Measurements from ENCODE around the gene NAT8. TPM values are rescaled to one million over a fixed set of nuclear protein-coding genes. Genes with fewer than 3 reads are reported as not detected.
"Not testable (repeated sequence)": the region's sequence is repeated elsewhere in the genome, so short reads cannot be mapped to it uniquely, and the experiment has no call there.

The NAT8 gene
- total RNA-seq, 1 experiment from 2014 or later, result not detected

DNA sequence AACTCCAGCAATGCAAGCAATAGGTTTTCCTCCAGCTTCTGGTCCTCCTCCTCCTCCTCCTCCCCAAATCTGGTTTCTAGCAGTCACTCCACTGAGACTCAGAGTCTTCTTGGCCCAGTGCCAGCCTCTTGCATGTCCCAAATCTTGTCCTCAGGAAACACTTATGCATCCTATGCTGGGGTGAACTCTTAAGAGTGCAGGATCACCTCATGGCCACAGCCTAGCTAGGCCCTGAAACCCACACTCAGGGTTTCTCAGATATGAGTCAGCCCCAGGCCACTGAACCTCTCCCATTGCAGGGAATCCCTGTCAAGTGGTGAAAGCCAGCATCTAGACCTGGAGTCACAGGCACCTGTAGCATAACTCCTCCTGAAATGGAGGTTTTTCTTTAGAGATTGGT, 18.2 kb downstream of the NAT8 start:
- intact Hi-C loops (cut with micrococcal nuclease; ENCODE audit: unreplicated experiment); DNase-seq; H3K4me1 ChIP-seq; CTCF ChIA-PET; H3K9me3 Mint-ChIP-seq (ENCODE audit: unreplicated experiment); BruUV-seq (replicated peaks); H3K36me3 ChIP-seq (ENCODE audit: control insufficient read depth, insufficient read depth, low read length); H3K27me3 ChIP-seq (replicated peaks; ENCODE audit: control insufficient read depth, insufficient read depth, low read length); H3K4me3 ChIP-seq (ENCODE audit: low read depth, low read length); H3K4me1 Mint-ChIP-seq (ENCODE audit: low read depth, unreplicated experiment); H3K27me3 Mint-ChIP-seq (ENCODE audit: insufficient read depth, unreplicated experiment); H3K9me3 ChIP-seq; H3K4me3 Mint-ChIP-seq (ENCODE audit: unreplicated experiment); H3K36me3 Mint-ChIP-seq (ENCODE audit: insufficient read depth, unreplicated experiment); POLR2A ChIA-PET; H3K27ac Mint-ChIP-seq (ENCODE audit: unreplicated experiment): not testable (repeated sequence)

- H3K4me3 ChIP-seq (ENCODE audit: low read depth, low read length); H3K36me3 ChIP-seq (ENCODE audit: control insufficient read depth, insufficient read depth, low read length); H3K4me1 Mint-ChIP-seq (ENCODE audit: low read depth, unreplicated experiment); intact Hi-C loops (cut with micrococcal nuclease; ENCODE audit: unreplicated experiment); H3K9me3 ChIP-seq; DNase-seq; CTCF ChIA-PET; H3K27ac Mint-ChIP-seq (ENCODE audit: unreplicated experiment); H3K27me3 ChIP-seq (replicated peaks; ENCODE audit: control insufficient read depth, insufficient read depth, low read length); H3K36me3 Mint-ChIP-seq (ENCODE audit: insufficient read depth, unreplicated experiment); H3K9me3 Mint-ChIP-seq (ENCODE audit: unreplicated experiment); H3K4me1 ChIP-seq; BruUV-seq (replicated peaks); H3K4me3 Mint-ChIP-seq (ENCODE audit: unreplicated experiment); POLR2A ChIA-PET; H3K27me3 Mint-ChIP-seq (ENCODE audit: insufficient read depth, unreplicated experiment): not testable (repeated sequence)
- TF ChIP-seq, protein P1, sequence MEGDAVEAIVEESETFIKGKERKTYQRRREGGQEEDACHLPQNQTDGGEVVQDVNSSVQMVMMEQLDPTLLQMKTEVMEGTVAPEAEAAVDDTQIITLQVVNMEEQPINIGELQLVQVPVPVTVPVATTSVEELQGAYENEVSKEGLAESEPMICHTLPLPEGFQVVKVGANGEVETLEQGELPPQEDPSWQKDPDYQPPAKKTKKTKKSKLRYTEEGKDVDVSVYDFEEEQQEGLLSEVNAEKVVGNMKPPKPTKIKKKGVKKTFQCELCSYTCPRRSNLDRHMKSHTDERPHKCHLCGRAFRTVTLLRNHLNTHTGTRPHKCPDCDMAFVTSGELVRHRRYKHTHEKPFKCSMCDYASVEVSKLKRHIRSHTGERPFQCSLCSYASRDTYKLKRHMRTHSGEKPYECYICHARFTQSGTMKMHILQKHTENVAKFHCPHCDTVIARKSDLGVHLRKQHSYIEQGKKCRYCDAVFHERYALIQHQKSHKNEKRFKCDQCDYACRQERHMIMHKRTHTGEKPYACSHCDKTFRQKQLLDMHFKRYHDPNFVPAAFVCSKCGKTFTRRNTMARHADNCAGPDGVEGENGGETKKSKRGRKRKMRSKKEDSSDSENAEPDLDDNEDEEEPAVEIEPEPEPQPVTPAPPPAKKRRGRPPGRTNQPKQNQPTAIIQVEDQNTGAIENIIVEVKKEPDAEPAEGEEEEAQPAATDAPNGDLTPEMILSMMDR (IDR thresholded peaks at IDR 0.05; ENCODE audit: insufficient read depth in 1 of 2, low read depth in 1 of 2, low read length in 1 of 2, severe bottlenecking in 1 of 2, unreplicated experiment in 1 of 2), result peak in 1 of 2 experiments; percentile 8
Measured at GRCh38 chr2:73619925-73620324, 22.3 kb downstream of the NAT8 start.

- Histone ChIP-seq H3K36me3 (ENCODE audit: control insufficient read depth, insufficient read depth, low read length) (no peaks in the 10 kb centered on the region), H3K4me1 (no peaks in the 10 kb centered on the region), H3K4me3 (ENCODE audit: low read depth, low read length) (no peak overlapping the region), H3K27me3 (replicated peaks; ENCODE audit: control insufficient read depth, insufficient read depth, low read length) (no peaks in the 10 kb centered on the region), H3K9me3 (no peaks in the 10 kb centered on the region)
- intact Hi-C loops (cut with micrococcal nuclease; ENCODE audit: unreplicated experiment), result no loop called here
- Mint-ChIP-seq H3K4me1 (ENCODE audit: low read depth, unreplicated experiment) (no peaks in the 10 kb centered on the region), H3K27ac (ENCODE audit: unreplicated experiment) (no peak overlapping the region), H3K4me3 (ENCODE audit: unreplicated experiment) (no peak overlapping the region), H3K36me3 (ENCODE audit: insufficient read depth, unreplicated experiment) (no peaks in the 10 kb centered on the region), H3K27me3 (ENCODE audit: insufficient read depth, unreplicated experiment) (peaks cover 2% of the 10 kb centered on the region), H3K9me3 (ENCODE audit: unreplicated experiment) (no peaks in the 10 kb centered on the region)
- DNase-seq, result no peak
- BruUV-seq (replicated peaks), result no TSS peak
- ChIA-PET CTCF (no interaction called here), POLR2A (no interaction called here)
- TF ChIP-seq, protein P1 (IDR thresholded peaks at IDR 0.05; ENCODE audit: insufficient read depth in 1 of 2, low read depth in 1 of 2, low read length in 1 of 2, severe bottlenecking in 1 of 2, unreplicated experiment in 1 of 2), result no peak
Measured at GRCh38 chr2:73614997-73615396, 27.2 kb downstream of the NAT8 start.

- Histone ChIP-seq H3K9me3 (no peaks in the 10 kb centered on the region), H3K36me3 (ENCODE audit: control insufficient read depth, insufficient read depth, low read length) (no peaks in the 10 kb centered on the region), H3K27me3 (replicated peaks; ENCODE audit: control insufficient read depth, insufficient read depth, low read length) (no peaks in the 10 kb centered on the region), H3K4me3 (ENCODE audit: low read depth, low read length) (no peak overlapping the region), H3K4me1 (no peaks in the 10 kb centered on the region)
- no peak overlapping the region for H3K27ac Mint-ChIP-seq (ENCODE audit: unreplicated experiment)
- no TSS peak for BruUV-seq (replicated peaks)
- POLR2A ChIA-PET, result no interaction called here
- no peaks in the 10 kb centered on the region for H3K9me3 Mint-ChIP-seq (ENCODE audit: unreplicated experiment)
- H3K4me1 Mint-ChIP-seq (ENCODE audit: low read depth, unreplicated experiment), result no peaks in the 10 kb centered on the region
- DNase-seq, result no peak
- peaks cover 2% of the 10 kb centered on the region for H3K27me3 Mint-ChIP-seq (ENCODE audit: insufficient read depth, unreplicated experiment)
- no peaks in the 10 kb centered on the region for H3K36me3 Mint-ChIP-seq (ENCODE audit: insufficient read depth, unreplicated experiment)
- intact Hi-C loops (cut with micrococcal nuclease; ENCODE audit: unreplicated experiment), result no loop called here
- TF ChIP-seq, protein P1 (IDR thresholded peaks at IDR 0.05; ENCODE audit: insufficient read depth in 1 of 2, low read depth in 1 of 2, low read length in 1 of 2, severe bottlenecking in 1 of 2, unreplicated experiment in 1 of 2), result no peak
- H3K4me3 Mint-ChIP-seq (ENCODE audit: unreplicated experiment), result no peak overlapping the region
- CTCF ChIA-PET, result interaction anchor here (0.6 kb wide), 1 partner anchor 214 kb away, joined by 3 read pairs; no protein-coding TSS in a partner anchor
Measured at GRCh38 chr2:73614105-73614504, 28.1 kb downstream of the NAT8 start.

Measured in Caco-2 (cell line).